ENCODE results near the gene MARCKSL1.

DNA sequence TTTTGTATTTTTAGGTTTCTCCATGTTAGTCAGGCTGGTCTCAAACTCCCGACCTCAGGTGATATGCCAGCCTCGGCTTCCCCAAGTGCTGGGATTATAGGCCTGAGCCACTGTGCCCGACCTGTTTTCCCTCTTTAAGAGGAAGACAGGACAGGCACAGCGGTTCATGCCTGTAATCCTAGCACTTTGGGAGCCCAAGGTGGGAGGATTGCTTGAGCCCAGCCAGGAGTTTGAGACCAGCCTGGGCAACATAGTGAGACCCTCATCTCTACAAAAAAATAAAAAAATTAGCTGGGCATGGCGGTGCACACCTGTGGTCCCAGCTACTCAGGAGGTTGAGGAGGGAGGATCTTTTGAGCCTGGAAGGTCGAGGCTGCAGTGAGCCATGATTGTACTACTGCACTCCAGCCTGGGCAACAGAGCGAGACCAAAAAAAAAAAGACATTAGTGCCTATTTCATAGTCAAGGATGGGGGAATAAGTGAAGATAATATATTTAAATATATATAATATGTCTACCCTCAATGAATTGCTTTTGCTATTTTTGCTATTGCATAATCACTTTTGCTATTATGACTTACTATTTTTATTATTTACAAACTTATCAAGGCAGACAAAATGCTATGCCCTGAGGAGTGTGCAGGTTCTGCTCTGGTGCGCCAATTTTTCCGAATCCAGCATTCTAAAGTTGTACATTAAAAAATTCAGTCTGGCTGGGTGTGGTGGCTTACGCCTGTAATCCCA, 17.7 kb downstream of the MARCKSL1 start:
- TF ChIP-seq, protein P1, sequence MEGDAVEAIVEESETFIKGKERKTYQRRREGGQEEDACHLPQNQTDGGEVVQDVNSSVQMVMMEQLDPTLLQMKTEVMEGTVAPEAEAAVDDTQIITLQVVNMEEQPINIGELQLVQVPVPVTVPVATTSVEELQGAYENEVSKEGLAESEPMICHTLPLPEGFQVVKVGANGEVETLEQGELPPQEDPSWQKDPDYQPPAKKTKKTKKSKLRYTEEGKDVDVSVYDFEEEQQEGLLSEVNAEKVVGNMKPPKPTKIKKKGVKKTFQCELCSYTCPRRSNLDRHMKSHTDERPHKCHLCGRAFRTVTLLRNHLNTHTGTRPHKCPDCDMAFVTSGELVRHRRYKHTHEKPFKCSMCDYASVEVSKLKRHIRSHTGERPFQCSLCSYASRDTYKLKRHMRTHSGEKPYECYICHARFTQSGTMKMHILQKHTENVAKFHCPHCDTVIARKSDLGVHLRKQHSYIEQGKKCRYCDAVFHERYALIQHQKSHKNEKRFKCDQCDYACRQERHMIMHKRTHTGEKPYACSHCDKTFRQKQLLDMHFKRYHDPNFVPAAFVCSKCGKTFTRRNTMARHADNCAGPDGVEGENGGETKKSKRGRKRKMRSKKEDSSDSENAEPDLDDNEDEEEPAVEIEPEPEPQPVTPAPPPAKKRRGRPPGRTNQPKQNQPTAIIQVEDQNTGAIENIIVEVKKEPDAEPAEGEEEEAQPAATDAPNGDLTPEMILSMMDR (IDR thresholded peaks at IDR 0.05): no peak
- TF ChIP-seq EZH2 (IDR thresholded peaks at IDR 0.05; ENCODE audit: borderline replicate concordance, insufficient read depth, low read depth, low read length, poor library complexity, severe bottlenecking): no peak

All from B cell (primary cell).